Pancreas (tissue), 10 donors: Measurements from ENCODE around the gene TOR4A. TPM values are rescaled to one million over a fixed set of nuclear protein-coding genes. Genes with fewer than 3 reads are reported as not detected.

Experiments
- ATAC-seq, 4 donors: fragments of 200-7000 bp; cut with Tn5 transposase; one replicate each; pipeline versions ENCODE4 v1.8.0 to v1.9.1; 2020; ENCODE audit warnings: mild to moderate bottlenecking in 4 of 4, moderate library complexity in 4 of 4
- DNase-seq, 6 donors: peaks; one replicate each; pipeline ENCODE4 v3.0.0-alpha.2; 2020
- FAIRE-seq: peaks from 2 replicates; lab custom pipeline; 2012; peaks lifted over from hg19 to GRCh38; lab: Jason Lieb, UNC
- H3K27ac ChIP-seq, 4 donors: fragments of 200-600 bp; sonication (generic); 1 replicate in 3 of 4; 2 replicates in 1 of 4; pipeline versions ENCODE4 v1.5.0 to v1.8.0; 2020
- H3K27me3 ChIP-seq, 4 donors: fragments of 200-600 bp; one replicate each; pipeline ENCODE4 v1.8.0; 2021
- H3K36me3 ChIP-seq, 3 donors: fragments of 200-600 bp; sonication (generic) in 1 of 3; one replicate each; pipeline versions ENCODE4 v1.5.0 to v1.8.0; 2020 to 2021
- H3K4me1 ChIP-seq, 3 donors: fragments of 200-600 bp; one replicate each; pipeline ENCODE4 v1.8.0; 2021
- H3K4me3 ChIP-seq, 4 donors: fragments of 200-600 bp; sonication (generic) in 2 of 4; one replicate each; pipeline versions ENCODE4 v1.5.0 to v1.8.0; 2020 to 2021
- H3K9me3 ChIP-seq, 4 donors: fragments of 200-600 bp; one replicate each; pipeline ENCODE4 v1.8.0; 2021
- WGBS, 2 donors: extraction: QIAGEN DNeasy Blood & Tissue Kit; methylation state at CpG; one replicate each; pipeline ENCODE4 v1.1.7; 2013; 5-methylcytosine and 5-hydroxymethylcytosine counted together
- intact Hi-C, 3 donors: fragments of 100-400 bp; cut with DNase I; formaldehyde crosslinking; loops; one replicate each; pipeline versions ENCODE4 v1.11.1 to v1.14.2; 2022
- polyA plus RNA-seq, 2 donors: library from polyadenylated mRNA; stranded (reverse); fragments of 200-250 nt; gene quantifications; one replicate each; pipeline ENCODE4 v1.2.3, GENCODE V29; 2013
- total RNA-seq, 6 donors: library from RNA; stranded (reverse); fragmentation: NEBNext Ultra II Directional in 4 of 6; extraction: Animal tissue kit (Norgen Biotek cat#: 25700) in 4 of 6; gene quantifications; one replicate each; pipeline versions ENCODE4 v1.2.1 to v1.2.4, GENCODE V29; 2021 to 2023
- TF ChIP-seq, protein P1 (sequence below), 4 donors: fragments of 200-600 bp; sonication (generic) in 3 of 4; IDR thresholded peaks; one replicate each; pipeline versions ENCODE4 v1.5.0 to v1.8.0; 2021; ENCODE audit warnings: antibody characterized with exemption in 4 of 4
- donor health status: healthy with polysubstance abuse.
- donor health status: DM: no; HTN: no; CAD: no; lungs with moderate emphysema.
- donor health status: DM: no; HTN: no; CAD: no.
- donor health status: control.
- donor health status: control.
- donor health status: Bipolar disorder and iron deficiency.
- donor health status: DM: yes; HTN: yes; CAD: no.
- donor health status: DM: no; HTN: no; CAD: no.
- donor health status: DM: no; HTN: no; CAD: no.
- donor health status: DM: yes; HTN: yes; CAD: no.

TOR4A gene
- total and polyA plus RNA-seq, 8 donors, result 1.4 to 6.8 (median 4.2) TPM

DNA sequence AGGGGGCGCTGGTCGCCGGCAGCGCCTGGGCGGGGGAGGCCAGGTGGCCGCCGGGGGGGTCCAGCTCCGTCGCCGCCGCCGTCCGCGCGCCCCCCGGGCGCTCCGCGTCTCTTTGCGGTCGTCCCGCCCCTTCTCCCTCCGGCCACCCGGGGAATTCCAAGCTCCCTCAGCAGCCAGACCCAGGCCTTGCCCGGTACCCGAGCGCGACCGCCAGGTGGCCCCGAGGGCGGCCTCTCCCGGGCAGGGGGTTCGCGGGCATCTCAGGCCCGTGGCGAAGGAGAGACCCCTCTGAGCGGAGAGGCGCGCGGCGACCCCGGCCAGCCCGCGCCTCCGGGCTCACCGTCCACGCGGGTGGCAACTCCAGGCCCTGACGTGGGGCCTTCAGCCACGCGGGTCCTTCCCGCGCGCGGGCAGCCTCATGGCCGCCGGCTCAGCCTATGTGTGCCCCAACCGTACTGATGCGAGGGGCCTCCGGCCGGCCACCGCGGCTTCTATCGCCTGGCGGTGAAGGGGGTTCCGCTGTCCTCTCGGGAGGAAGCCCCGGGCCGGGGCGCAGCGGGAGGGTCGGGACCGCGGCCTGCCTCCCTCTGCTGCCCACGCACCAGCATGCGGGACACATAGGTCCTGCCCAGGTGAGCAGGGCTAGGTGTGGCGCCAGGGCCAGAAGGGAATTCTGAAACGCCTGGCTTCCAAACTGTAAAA lies 25.1 kb downstream of the TOR4A start:
- Histone ChIP-seq H3K36me3 (no peaks in the 10 kb centered on the region), H3K27me3 (no peaks in the 10 kb centered on the region), H3K27ac (peak overlapping the region; percentile 78 to 95 (median 92)), H3K4me1 (peaks cover 28 to 51% (median 36%) of the 10 kb centered on the region in 3 donors), H3K4me3 (peak overlapping the region in 3 of 4 donors; percentile 28 to 64 (median 52)), H3K9me3 (no peaks in the 10 kb centered on the region)
- WGBS, 2 donors, result 17 to 20% methylated on average over 48 to 78 of the region's 78 CpGs
- TF ChIP-seq, protein P1, sequence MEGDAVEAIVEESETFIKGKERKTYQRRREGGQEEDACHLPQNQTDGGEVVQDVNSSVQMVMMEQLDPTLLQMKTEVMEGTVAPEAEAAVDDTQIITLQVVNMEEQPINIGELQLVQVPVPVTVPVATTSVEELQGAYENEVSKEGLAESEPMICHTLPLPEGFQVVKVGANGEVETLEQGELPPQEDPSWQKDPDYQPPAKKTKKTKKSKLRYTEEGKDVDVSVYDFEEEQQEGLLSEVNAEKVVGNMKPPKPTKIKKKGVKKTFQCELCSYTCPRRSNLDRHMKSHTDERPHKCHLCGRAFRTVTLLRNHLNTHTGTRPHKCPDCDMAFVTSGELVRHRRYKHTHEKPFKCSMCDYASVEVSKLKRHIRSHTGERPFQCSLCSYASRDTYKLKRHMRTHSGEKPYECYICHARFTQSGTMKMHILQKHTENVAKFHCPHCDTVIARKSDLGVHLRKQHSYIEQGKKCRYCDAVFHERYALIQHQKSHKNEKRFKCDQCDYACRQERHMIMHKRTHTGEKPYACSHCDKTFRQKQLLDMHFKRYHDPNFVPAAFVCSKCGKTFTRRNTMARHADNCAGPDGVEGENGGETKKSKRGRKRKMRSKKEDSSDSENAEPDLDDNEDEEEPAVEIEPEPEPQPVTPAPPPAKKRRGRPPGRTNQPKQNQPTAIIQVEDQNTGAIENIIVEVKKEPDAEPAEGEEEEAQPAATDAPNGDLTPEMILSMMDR (IDR thresholded peaks at IDR 0.05), result peak; percentile 34 to 49 (median 46)
- intact Hi-C loops, result loop anchor here in 1 of 3 donors (5.0 kb wide), 1 partner anchor 105 kb away; no protein-coding TSS in a partner anchor
- DNase-seq (peak in 5 of 6 donors; percentile 38 to 92 (median 67)), ATAC-seq (peak; percentile 2 to 23 (median 6)), FAIRE-seq (no peak)

GRCh38 chr9:137303151-137303892 lies 25.8 kb downstream of the TOR4A start:
- peak in 5 of 6 donors; percentile 32 to 83 (median 63) for DNase-seq
- Histone ChIP-seq H3K27me3 (no peaks in the 10 kb centered on the region), H3K9me3 (no peaks in the 10 kb centered on the region), H3K4me3 (peak overlapping the region in 2 of 4 donors; percentile 52 to 64), H3K4me1 (peaks cover 30 to 55% (median 42%) of the 10 kb centered on the region in 3 donors), H3K27ac (peak overlapping the region; percentile 91 to 95 (median 94)), H3K36me3 (no peaks in the 10 kb centered on the region)
- ATAC-seq, result no peak
- intact Hi-C loops, result loop anchor here in 1 of 3 donors (5.0 kb wide), 1 partner anchor 104 kb away; no protein-coding TSS in a partner anchor
- 67 to 71% methylated on average over 22 to 23 of the region's 23 CpGs for WGBS, 2 donors
- TF ChIP-seq, protein P1 (IDR thresholded peaks at IDR 0.05), result no peak
- FAIRE-seq, result no peak

- no peaks in the 10 kb centered on the region for H3K36me3 ChIP-seq
- FAIRE-seq, result no peak
- peak overlapping the region; percentile 91 to 95 (median 94) for H3K27ac ChIP-seq
- TF ChIP-seq, protein P1 (IDR thresholded peaks at IDR 0.05), result no peak
- WGBS, 2 donors, result 61 to 73% methylated on average over 10 to 22 of the region's 22 CpGs
- no peaks in the 10 kb centered on the region for H3K9me3 ChIP-seq
- H3K27me3 ChIP-seq, result no peaks in the 10 kb centered on the region
- no peak for ATAC-seq
- peaks cover 34 to 50% (median 45%) of the 10 kb centered on the region in 3 donors for H3K4me1 ChIP-seq
- intact Hi-C loops, result loop anchor here in 1 of 3 donors (5.0 kb wide), 1 partner anchor 103 kb away; no protein-coding TSS in a partner anchor
- DNase-seq, result peak in 5 of 6 donors; percentile 31 to 84 (median 65)
- H3K4me3 ChIP-seq, result no peak overlapping the region
These were observed 26.4 kb downstream of the TOR4A start for GRCh38 chr9:137303893-137304382.

DNA sequence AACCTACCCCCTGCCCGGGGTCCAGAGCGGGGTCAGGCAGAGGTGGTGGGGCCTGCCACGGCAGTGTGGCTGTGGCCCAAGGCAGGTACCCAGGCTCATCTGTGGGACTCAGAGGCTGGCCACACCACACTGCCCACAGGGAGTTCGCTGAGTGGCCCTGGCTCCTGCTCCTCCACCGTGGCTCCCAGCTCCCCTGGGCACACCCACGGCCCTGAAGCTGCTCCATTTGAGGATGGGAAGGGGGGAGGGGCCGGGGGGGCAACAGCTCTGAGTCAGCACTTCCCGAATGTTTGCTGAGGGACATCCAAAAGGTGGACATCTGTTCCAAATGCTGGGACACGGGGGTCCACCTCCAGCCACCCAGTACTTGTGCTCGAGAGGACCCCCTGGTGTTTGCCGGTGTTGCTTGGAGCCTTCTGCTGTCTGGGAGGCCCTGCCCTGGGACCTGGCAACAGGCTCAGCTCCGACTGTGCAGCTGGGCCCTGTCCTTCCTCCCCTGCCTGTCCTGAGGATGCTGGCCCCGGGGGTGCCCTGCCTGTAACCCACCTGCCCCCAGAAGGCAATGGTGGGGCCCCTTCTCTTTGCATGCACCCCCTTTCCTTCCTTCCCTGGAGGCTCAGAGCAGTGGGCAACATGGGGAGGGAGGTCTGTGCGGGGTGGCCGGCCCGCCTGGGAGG lies 27.0 kb downstream of the TOR4A start:
- H3K36me3 ChIP-seq, result no peaks in the 10 kb centered on the region
- peak overlapping the region; percentile 91 to 95 (median 94) for H3K27ac ChIP-seq
- intact Hi-C loops, result loop anchor here in 1 of 3 donors (5.0 kb wide), 1 partner anchor 103 kb away; no protein-coding TSS in a partner anchor
- FAIRE-seq (no peak), ATAC-seq (no peak), DNase-seq (peak in 4 of 6 donors; percentile 21 to 77 (median 48))
- peak overlapping the region in 2 of 4 donors; percentile 57 to 62 for H3K4me3 ChIP-seq
- H3K9me3 ChIP-seq, result no peaks in the 10 kb centered on the region
- 26 to 35% methylated on average over 14 to 16 of the region's 16 CpGs for WGBS, 2 donors
- H3K4me1 ChIP-seq, result peaks cover 39 to 46% (median 45%) of the 10 kb centered on the region in 3 donors
- TF ChIP-seq, protein P1 (IDR thresholded peaks at IDR 0.05), result no peak
- H3K27me3 ChIP-seq, result no peaks in the 10 kb centered on the region
